GM12875 (cell line): Measurements from ENCODE around the gene PEX11A.

Source experiments
- H3K4me3 ChIP-seq: one replicate; pipeline ENCODE4 v1.5.1; 2011; ENCODE audit warnings: low read depth, low read length, control low read depth
- TF ChIP-seq, protein P1 (sequence below): IDR thresholded peaks from 2 replicates; pipeline ENCODE4 v1.5.1; 2011; ENCODE audit warnings: low read depth, mild to moderate bottlenecking, control low read depth, inconsistent platforms, low read length, moderate library complexity, borderline replicate concordance; ENCODE audit not compliant: insufficient read depth

The PEX11A gene

DNA sequence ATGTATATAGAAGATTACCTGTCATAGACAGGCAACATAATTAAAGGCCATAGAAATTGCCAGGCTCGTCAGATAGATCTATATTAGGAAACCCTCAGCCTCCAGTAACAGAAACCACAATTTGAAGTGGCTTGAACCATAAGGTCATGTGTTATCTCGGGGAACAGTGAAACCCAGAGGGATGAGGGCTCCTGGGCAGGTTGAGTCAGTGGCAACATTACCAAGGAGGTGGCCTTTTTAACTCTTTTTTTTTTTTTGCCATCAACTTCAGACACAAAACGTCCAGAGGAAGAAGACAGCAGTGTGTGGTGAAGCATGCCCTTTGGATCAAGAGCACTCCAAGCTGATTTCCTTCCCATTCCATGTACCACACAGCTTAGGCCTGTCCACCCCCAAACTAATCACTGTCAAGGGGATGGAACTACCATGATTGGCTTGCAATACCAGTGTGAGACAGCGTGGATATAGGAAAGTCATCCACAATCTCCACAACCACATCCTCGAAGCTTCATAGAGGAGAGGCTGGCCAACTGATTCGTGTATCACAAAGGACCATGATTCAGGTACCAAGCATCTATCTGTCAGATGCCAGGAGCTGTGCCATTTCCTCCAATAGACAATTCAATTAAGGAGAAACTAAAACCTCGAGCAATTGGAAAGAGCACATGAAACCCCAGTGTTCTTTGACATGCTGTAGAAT lies 34.3 kb downstream of the PEX11A start:
- TF ChIP-seq, protein P1, sequence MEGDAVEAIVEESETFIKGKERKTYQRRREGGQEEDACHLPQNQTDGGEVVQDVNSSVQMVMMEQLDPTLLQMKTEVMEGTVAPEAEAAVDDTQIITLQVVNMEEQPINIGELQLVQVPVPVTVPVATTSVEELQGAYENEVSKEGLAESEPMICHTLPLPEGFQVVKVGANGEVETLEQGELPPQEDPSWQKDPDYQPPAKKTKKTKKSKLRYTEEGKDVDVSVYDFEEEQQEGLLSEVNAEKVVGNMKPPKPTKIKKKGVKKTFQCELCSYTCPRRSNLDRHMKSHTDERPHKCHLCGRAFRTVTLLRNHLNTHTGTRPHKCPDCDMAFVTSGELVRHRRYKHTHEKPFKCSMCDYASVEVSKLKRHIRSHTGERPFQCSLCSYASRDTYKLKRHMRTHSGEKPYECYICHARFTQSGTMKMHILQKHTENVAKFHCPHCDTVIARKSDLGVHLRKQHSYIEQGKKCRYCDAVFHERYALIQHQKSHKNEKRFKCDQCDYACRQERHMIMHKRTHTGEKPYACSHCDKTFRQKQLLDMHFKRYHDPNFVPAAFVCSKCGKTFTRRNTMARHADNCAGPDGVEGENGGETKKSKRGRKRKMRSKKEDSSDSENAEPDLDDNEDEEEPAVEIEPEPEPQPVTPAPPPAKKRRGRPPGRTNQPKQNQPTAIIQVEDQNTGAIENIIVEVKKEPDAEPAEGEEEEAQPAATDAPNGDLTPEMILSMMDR = no peak
- no peak overlapping the region for H3K4me3 ChIP-seq

- peak within 1 kb of the TSS; percentile 10 for H3K4me3 ChIP-seq
Measured at GRCh38 chr15:89654847-89655805, 35.4 kb downstream of the PEX11A start, which contains the start of gene KIF7. Gene KIF7, minus strand, starts transcription at chr15:89655467. Its CDS starts 2,537 bp downstream, at chr15:89652930.

DNA sequence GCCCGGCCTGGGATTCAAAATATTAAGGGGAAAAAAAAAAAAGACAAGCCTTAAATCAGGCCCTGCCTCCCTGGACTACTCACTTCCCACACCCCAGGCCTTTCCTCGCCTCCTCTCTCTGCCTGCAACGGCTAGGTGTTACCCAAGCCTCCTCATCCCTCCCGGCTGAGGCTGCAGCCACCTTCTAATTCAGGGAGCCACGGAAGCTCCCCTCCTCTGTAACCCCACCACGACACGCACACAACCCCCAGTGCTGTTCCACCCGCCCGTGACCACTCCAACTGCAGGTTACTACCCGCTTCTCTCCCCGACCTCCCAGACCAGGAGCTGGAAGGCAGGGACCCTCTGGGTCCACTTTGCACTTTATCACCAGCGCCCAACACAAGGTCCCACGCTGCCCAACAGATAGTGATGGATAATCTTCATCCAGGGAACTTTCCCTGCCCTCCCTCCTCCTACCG lies 36.2 kb downstream of the PEX11A start:
- no peak overlapping the region for H3K4me3 ChIP-seq
- TF ChIP-seq, protein P1 = no peak

More at GRCh38 chr15:89654847-89655805, 35.4 kb downstream of the PEX11A start, which contains the start of gene KIF7:
- TF ChIP-seq, protein P1 = no peak

DNA sequence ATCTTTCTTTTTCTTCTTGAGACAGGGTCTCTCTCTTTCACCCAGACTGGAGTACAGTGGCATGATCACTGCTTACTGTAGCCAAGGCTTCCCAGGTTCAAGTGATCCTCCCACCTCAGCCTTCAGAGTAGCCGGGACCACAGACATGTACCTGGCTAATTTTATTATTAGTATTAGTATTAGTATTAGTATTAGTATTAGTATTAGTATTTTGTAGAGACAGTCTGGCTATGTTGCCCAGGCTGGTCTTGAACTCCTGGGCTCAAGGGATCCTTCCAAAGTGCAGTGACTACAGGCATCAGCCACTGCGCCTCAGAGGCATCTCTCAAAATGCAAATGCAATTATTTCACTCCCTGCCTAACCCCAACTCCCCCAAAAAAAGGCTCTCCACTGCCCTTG lies 37.0 kb downstream of the PEX11A start:
- H3K4me3 ChIP-seq = no peak overlapping the region
- TF ChIP-seq, protein P1 = no peak

GRCh38 chr15:89652666-89653065 lies 37.9 kb downstream of the PEX11A start:
- TF ChIP-seq, protein P1 = no peak
- no peak overlapping the region for H3K4me3 ChIP-seq

DNA sequence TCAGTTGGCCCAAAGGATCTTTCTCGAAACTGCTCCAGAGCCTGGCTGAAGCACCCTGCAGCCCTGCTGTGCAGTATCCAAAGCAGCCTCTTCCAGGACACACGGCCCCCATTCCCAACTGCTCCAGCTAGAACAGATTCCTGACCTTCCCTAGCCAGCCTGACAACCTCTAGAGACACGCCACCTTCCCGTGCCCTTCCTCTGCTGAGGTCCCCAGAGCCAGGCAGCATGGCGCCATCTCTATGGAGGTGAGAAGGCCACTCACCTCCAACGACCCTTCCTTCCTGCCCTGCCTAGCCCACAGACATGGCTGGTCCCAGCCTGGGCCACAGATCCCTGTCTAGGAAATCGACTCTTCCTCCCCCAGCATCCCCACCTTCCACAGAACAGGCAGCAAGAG lies 38.4 kb downstream of the PEX11A start:
- H3K4me3 ChIP-seq = no peak overlapping the region
- TF ChIP-seq, protein P1 = no peak
